H4 (cell line): Measurements from ENCODE around the gene GLRX. TPM values are rescaled to one million over a fixed set of nuclear protein-coding genes. Genes with fewer than 3 reads are reported as not detected.

ENCODE experiments used
- DNase-seq: peaks from one replicate; pipeline ENCODE4 v3.0.0-alpha.2; 2015; ENCODE audit warnings: low spot score
- total RNA-seq: library from RNA; depleted of rRNA; stranded (reverse); fragments of >200 nt; shearing (Covaris generic); gene quantifications from 2 replicates; pipeline ENCODE4 v1.2.3, GENCODE V29; 2014; rRNA removed

The GLRX gene
- total RNA-seq, 1 experiment from 2014 or later, result 62.0 TPM

- DNase-seq, result no peak
Measured at GRCh38 chr5:95780597-95780996, 41.9 kb downstream of the GLRX start.

- no peak for DNase-seq
Measured at GRCh38 chr5:95779611-95780010, 42.9 kb downstream of the GLRX start.

- no peak for DNase-seq
Measured at GRCh38 chr5:95778713-95779436, 43.7 kb downstream of the GLRX start.

- no peak for DNase-seq
Measured at GRCh38 chr5:95777441-95777840, 45.1 kb downstream of the GLRX start.

- peak; percentile 83 for DNase-seq
Measured at GRCh38 chr5:95773335-95774059, 49.0 kb downstream of the GLRX start.

- DNase-seq, result no peak
Measured at GRCh38 chr5:95771892-95772291, 50.6 kb downstream of the GLRX start.

GRCh38 chr5:95770830-95771708, 51.5 kb downstream of the GLRX start:
- no peak for DNase-seq

GRCh38 chr5:95768731-95769130, 53.8 kb downstream of the GLRX start:
- no peak for DNase-seq

- DNase-seq, result no peak
Measured at GRCh38 chr5:95763941-95764340, 58.6 kb downstream of the GLRX start.

Other genes starting within 250 kb of the GLRX start
- gene GPR150, start 202.6 kb downstream of the GLRX start, total RNA-seq, result not detected in 2 replicates
- 1.5 and 2.2 TPM in 2 replicates for gene RFESD, start 175.9 kb downstream of the GLRX start, total RNA-seq
- gene SPATA9, start 139.7 kb downstream of the GLRX start, total RNA-seq, result 0.45 TPM in 1 of 2 replicates, not detected in the other
- 105 and 134 TPM in 2 replicates for gene RHOBTB3, start 91.4 kb downstream of the GLRX start, total RNA-seq
- 11.2 and 15.2 TPM in 2 replicates for gene ELL2, start 139.1 kb upstream of the GLRX start, total RNA-seq